Neural cell (in vitro differentiated cells): ENCODE measurements around the gene SERPINH1. TPM values are rescaled to one million over a fixed set of nuclear protein-coding genes. Genes with fewer than 3 reads are reported as not detected.

ENCODE experiments used
- H2AFZ ChIP-seq: fragments of 200-600, 300-800 bp; sonication (generic), shearing (Covaris generic); 2 replicates; pipeline ENCODE4 v1.6.0; 2014; ENCODE audit warnings: low read depth, mild to moderate bottlenecking, antibody characterized with exemption, low read length, moderate library complexity
- H3F3A ChIP-seq: fragments of 200-600 bp; shearing (Covaris generic); 2 replicates; pipeline ENCODE4 v1.6.1; 2016; ENCODE audit warnings: mild to moderate bottlenecking, moderate library complexity, mixed read lengths, antibody characterized with exemption, low read length; ENCODE audit not compliant: insufficient read depth, poor library complexity, severe bottlenecking
- H3K27ac ChIP-seq: fragments of 200-600, 300-800 bp; sonication (generic), shearing (Covaris generic); 2 replicates; pipeline ENCODE4 v1.5.1; 2014; ENCODE audit warnings: mild to moderate bottlenecking, low read length, moderate library complexity
- H3K27me3 ChIP-seq: fragments of 300-800, 200-600 bp; sonication (generic), shearing (Covaris generic); 2 replicates; pipeline ENCODE4 v1.6.0; 2014; ENCODE audit warnings: mild to moderate bottlenecking, low read depth, low read length, moderate library complexity; ENCODE audit not compliant: insufficient read depth
- H3K36me3 ChIP-seq: fragments of 300-800, 200-600 bp; sonication (generic), shearing (Covaris generic); 2 replicates; pipeline ENCODE4 v1.5.1; 2014; ENCODE audit warnings: mild to moderate bottlenecking, antibody characterized with exemption, low read length, moderate library complexity; ENCODE audit not compliant: insufficient read depth
- H3K4me2 ChIP-seq: fragments of 300-800, 200-600 bp; sonication (generic), shearing (Covaris generic); 2 replicates; pipeline ENCODE4 v1.6.0; 2014; ENCODE audit warnings: mild to moderate bottlenecking, low read length
- H3K4me3 ChIP-seq: fragments of 300-800, 200-600 bp; sonication (generic), shearing (Covaris generic); 2 replicates; pipeline ENCODE4 v1.5.1; 2014; ENCODE audit warnings: mild to moderate bottlenecking, low read length, moderate library complexity
- H3K79me2 ChIP-seq: fragments of 200-600 bp; shearing (Covaris generic); replicated peaks from 2 replicates; pipeline ENCODE4 v1.6.0; 2014; ENCODE audit warnings: mild to moderate bottlenecking, low read length, moderate library complexity; ENCODE audit not compliant: insufficient read depth
- H3K9ac ChIP-seq: fragments of 300-800, 200-600 bp; sonication (generic), shearing (Covaris generic); 2 replicates; pipeline ENCODE4 v1.6.1; 2016; ENCODE audit warnings: mild to moderate bottlenecking, low read length, mixed read lengths
- H3K9me2 ChIP-seq: fragments of 200-600 bp; shearing (Covaris generic); 2 replicates; pipeline ENCODE4 v1.6.1; 2016; ENCODE audit warnings: mild to moderate bottlenecking, low read length, mixed read lengths; ENCODE audit not compliant: insufficient read depth
- H3K9me3 ChIP-seq: fragments of 200-600, 300-800 bp; sonication (generic), shearing (Covaris generic); 2 replicates; pipeline ENCODE4 v1.6.1; 2016; ENCODE audit warnings: mild to moderate bottlenecking, mixed run types, low read length, moderate library complexity, mixed read lengths
- H4K20me1 ChIP-seq: fragments of 200-600 bp; shearing (Covaris generic); 2 replicates; pipeline ENCODE4 v1.6.1; 2016; ENCODE audit warnings: mild to moderate bottlenecking, mixed run types; ENCODE audit not compliant: insufficient read depth
- EP300 ChIP-seq: fragments of 450-650 bp; conservative IDR thresholded peaks from 2 replicates; pipeline ENCODE4 v1.6.1; 2014; ENCODE audit warnings: antibody characterized with exemption, mild to moderate bottlenecking, moderate library complexity; ENCODE audit not compliant: poor library complexity, severe bottlenecking
- EZH2 ChIP-seq: fragments of 200-600, 300-800 bp; shearing (Covaris generic), sonication (generic); IDR thresholded peaks from 2 replicates; pipeline ENCODE4 v1.6.1; 2014; ENCODE audit warnings: antibody characterized with exemption, low read length, borderline replicate concordance, mild to moderate bottlenecking; ENCODE audit not compliant: insufficient read depth, poor library complexity, severe bottlenecking
- MXI1 ChIP-seq: fragments of 450-650 bp; conservative IDR thresholded peaks from 2 replicates; pipeline ENCODE4 v1.6.1; 2014; ENCODE audit warnings: antibody characterized with exemption, mild to moderate bottlenecking; ENCODE audit not compliant: poor library complexity, severe bottlenecking
- POLR2AphosphoS5 ChIP-seq: IDR thresholded peaks from 2 replicates; pipeline ENCODE4 v1.6.1; 2012
- RAD21 ChIP-seq: fragments of 450-650 bp; conservative IDR thresholded peaks from 2 replicates; pipeline ENCODE4 v1.6.1; 2014; ENCODE audit warnings: antibody characterized with exemption, mild to moderate bottlenecking, moderate library complexity
- SMC3 ChIP-seq: fragments of 450-650 bp; conservative IDR thresholded peaks from 2 replicates; pipeline ENCODE4 v1.6.1; 2014; ENCODE audit warnings: antibody characterized with exemption, mild to moderate bottlenecking, moderate library complexity; ENCODE audit not compliant: poor library complexity
- TAF1 ChIP-seq: IDR thresholded peaks from 2 replicates; pipeline ENCODE4 v1.6.1; 2012; ENCODE audit warnings: low read depth
- polyA plus RNA-seq: library from polyadenylated mRNA; depleted of rRNA; stranded (reverse); fragments of >200 nt; gene quantifications from 2 replicates; pipeline ENCODE4 v1.2.3, GENCODE V29; 2014
- TF ChIP-seq, protein P1 (sequence below): IDR thresholded peaks from 2 replicates; pipeline ENCODE4 v1.6.1; 2012; ENCODE audit warnings: borderline replicate concordance
- TF ChIP-seq, protein P2 (sequence below): fragments of 450-650 bp; IDR thresholded peaks from 2 replicates; pipeline ENCODE4 v1.5.1; 2014; ENCODE audit warnings: antibody characterized with exemption, mild to moderate bottlenecking, moderate library complexity; ENCODE audit not compliant: poor library complexity, severe bottlenecking

SERPINH1 gene
- polyA plus RNA-seq, 1 donor from 2014 or later, result 16.1 TPM

DNA sequence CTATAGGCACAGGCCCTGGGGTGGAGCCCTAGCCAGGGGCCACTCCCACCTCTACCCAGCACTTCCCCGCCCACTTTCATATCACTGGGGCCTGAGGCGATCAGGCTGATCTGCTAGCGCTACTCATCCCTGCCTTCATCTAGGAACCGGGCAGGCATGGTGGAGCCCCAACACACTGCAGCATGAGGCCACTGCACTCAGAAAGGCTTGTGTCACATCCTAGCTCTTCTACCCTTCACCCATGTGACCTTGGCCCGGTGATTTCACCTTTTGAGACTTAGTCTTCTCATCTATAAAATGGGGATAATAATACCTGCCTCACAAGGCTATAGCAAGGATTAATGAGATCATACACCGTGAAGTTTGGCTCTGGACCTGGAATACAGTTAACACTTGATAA lies 18.2 kb upstream of the SERPINH1 start:
- Histone ChIP-seq H3K9me2 (no peaks in the 10 kb centered on the region), H3K27me3 (no peaks in the 10 kb centered on the region)
- TF ChIP-seq TAF1, result no peak
- TF ChIP-seq EZH2, result no peak
- TF ChIP-seq RAD21, result no peak
- TF ChIP-seq SMC3, result no peak
- TF ChIP-seq EP300, result no peak
- TF ChIP-seq, protein P1, sequence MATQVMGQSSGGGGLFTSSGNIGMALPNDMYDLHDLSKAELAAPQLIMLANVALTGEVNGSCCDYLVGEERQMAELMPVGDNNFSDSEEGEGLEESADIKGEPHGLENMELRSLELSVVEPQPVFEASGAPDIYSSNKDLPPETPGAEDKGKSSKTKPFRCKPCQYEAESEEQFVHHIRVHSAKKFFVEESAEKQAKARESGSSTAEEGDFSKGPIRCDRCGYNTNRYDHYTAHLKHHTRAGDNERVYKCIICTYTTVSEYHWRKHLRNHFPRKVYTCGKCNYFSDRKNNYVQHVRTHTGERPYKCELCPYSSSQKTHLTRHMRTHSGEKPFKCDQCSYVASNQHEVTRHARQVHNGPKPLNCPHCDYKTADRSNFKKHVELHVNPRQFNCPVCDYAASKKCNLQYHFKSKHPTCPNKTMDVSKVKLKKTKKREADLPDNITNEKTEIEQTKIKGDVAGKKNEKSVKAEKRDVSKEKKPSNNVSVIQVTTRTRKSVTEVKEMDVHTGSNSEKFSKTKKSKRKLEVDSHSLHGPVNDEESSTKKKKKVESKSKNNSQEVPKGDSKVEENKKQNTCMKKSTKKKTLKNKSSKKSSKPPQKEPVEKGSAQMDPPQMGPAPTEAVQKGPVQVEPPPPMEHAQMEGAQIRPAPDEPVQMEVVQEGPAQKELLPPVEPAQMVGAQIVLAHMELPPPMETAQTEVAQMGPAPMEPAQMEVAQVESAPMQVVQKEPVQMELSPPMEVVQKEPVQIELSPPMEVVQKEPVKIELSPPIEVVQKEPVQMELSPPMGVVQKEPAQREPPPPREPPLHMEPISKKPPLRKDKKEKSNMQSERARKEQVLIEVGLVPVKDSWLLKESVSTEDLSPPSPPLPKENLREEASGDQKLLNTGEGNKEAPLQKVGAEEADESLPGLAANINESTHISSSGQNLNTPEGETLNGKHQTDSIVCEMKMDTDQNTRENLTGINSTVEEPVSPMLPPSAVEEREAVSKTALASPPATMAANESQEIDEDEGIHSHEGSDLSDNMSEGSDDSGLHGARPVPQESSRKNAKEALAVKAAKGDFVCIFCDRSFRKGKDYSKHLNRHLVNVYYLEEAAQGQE, result no peak
- no peak for TF ChIP-seq MXI1
- TF ChIP-seq, protein P2, sequence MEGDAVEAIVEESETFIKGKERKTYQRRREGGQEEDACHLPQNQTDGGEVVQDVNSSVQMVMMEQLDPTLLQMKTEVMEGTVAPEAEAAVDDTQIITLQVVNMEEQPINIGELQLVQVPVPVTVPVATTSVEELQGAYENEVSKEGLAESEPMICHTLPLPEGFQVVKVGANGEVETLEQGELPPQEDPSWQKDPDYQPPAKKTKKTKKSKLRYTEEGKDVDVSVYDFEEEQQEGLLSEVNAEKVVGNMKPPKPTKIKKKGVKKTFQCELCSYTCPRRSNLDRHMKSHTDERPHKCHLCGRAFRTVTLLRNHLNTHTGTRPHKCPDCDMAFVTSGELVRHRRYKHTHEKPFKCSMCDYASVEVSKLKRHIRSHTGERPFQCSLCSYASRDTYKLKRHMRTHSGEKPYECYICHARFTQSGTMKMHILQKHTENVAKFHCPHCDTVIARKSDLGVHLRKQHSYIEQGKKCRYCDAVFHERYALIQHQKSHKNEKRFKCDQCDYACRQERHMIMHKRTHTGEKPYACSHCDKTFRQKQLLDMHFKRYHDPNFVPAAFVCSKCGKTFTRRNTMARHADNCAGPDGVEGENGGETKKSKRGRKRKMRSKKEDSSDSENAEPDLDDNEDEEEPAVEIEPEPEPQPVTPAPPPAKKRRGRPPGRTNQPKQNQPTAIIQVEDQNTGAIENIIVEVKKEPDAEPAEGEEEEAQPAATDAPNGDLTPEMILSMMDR, result no peak
- no peak for TF ChIP-seq POLR2AphosphoS5

DNA sequence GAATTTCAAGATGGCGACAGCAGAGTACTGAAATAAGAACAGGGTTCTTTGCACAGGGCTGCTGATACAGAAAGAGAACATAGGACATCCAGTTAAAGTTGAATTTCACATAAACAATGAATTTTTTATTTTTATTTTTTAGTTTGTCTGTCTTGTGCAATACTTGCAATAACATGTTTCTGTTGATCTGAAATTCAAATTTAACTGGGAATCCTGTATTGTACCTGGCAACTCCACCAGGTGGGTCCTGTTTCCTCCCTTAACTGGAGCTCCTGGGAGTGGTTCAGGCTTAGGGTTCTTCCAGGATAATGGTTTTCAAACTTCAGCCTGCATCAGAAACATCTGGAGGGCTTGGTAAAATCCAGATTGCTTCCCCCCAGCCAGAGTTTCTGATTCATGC lies 14.9 kb upstream of the SERPINH1 start:
- Histone ChIP-seq H3K4me3 (no peak overlapping the region), H3K9me2 (no peaks in the 10 kb centered on the region), H3K79me2 (no peaks in the 10 kb centered on the region), H4K20me1 (no peaks in the 10 kb centered on the region), H3K4me2 (no peak overlapping the region), H2AFZ (no peak overlapping the region), H3K9ac (no peak overlapping the region), H3K27ac (no peak overlapping the region), H3K36me3 (no peaks in the 10 kb centered on the region), H3K9me3 (no peaks in the 10 kb centered on the region), H3F3A (no peaks in the 10 kb centered on the region), H3K27me3 (no peaks in the 10 kb centered on the region)
- TF ChIP-seq, protein P2, result no peak
- TF ChIP-seq EP300 (no peak), EZH2 (no peak), SMC3 (no peak), TAF1 (no peak), POLR2AphosphoS5 (no peak), RAD21 (no peak), MXI1 (no peak)
- TF ChIP-seq, protein P1, result no peak

More for the DNA sequence above, 18.2 kb upstream of the SERPINH1 start:
- Histone ChIP-seq H3K4me3 (no peak overlapping the region), H3F3A (no peaks in the 10 kb centered on the region), H3K27ac (no peak overlapping the region), H3K4me2 (no peak overlapping the region), H3K79me2 (no peaks in the 10 kb centered on the region), H3K36me3 (no peaks in the 10 kb centered on the region), H3K9me3 (no peaks in the 10 kb centered on the region), H4K20me1 (no peaks in the 10 kb centered on the region), H2AFZ (no peak overlapping the region), H3K9ac (no peak overlapping the region)
